Activated CD4-positive, alpha-beta T cell treated with anti-CD3 and anti-CD28 coated beads for 36 hours (primary cell): ENCODE measurements around the gene OR10D3. TPM values are rescaled to one million over a fixed set of nuclear protein-coding genes. Genes with fewer than 3 reads are reported as not detected.

Experiments used
- ATAC-seq: fragments of 200-7000 bp; cut with Tn5 transposase; one replicate; pipeline ENCODE4 v1.10.0; 2021; ENCODE audit warnings: mild to moderate bottlenecking, moderate library complexity
- CTCF ChIA-PET: fragments of 350-600 bp; sonication (Branson Sonifier 250); formaldehyde crosslinking; loops from one replicate; lab custom pipeline; 2021; ENCODE audit warnings: antibody characterized with exemption; lab: Charles Lee
- POLR2A ChIA-PET: fragments of 350-600 bp; sonication (Branson Sonifier 250); formaldehyde crosslinking; loops from one replicate; lab custom pipeline; 2021; ENCODE audit warnings: antibody characterized with exemption, inconsistent platforms; lab: Charles Lee
- DNase-seq: peaks from one replicate; pipeline ENCODE4 v3.0.0-alpha.2; 2020
- H3K27ac Mint-ChIP-seq: one replicate; pipeline ENCODE4 v1.8.0; 2021; ENCODE audit warnings: mixed read lengths
- H3K27me3 Mint-ChIP-seq: one replicate; pipeline ENCODE4 v1.8.0; 2021; ENCODE audit warnings: mixed read lengths
- H3K36me3 Mint-ChIP-seq: one replicate; pipeline ENCODE4 v1.8.0; 2021; ENCODE audit warnings: low read depth, mixed read lengths
- H3K4me1 Mint-ChIP-seq: one replicate; pipeline ENCODE4 v1.8.0; 2021; ENCODE audit warnings: mixed read lengths
- H3K4me3 Mint-ChIP-seq: one replicate; pipeline ENCODE4 v1.8.0; 2021; ENCODE audit warnings: mild to moderate bottlenecking, moderate library complexity, mixed read lengths
- H3K9me3 Mint-ChIP-seq: one replicate; pipeline ENCODE4 v1.8.0; 2021; ENCODE audit warnings: low read depth, mixed read lengths
- intact Hi-C, 2 experiments: fragments of 100-400 bp; cut with DNase I in 1 of 2; cut with micrococcal nuclease in 1 of 2; formaldehyde crosslinking; loops; one replicate each; pipeline versions ENCODE4 v1.14.2 to v1.15.1; 2022 to 2024; cut with DNase I, micrococcal nuclease
- total RNA-seq, 2 experiments: library from RNA; stranded (reverse); gene quantifications; one replicate each; pipeline ENCODE4 v1.2.3, GENCODE V29; 2021

OR10D3 gene
- total RNA-seq, 2 experiments from 2014 or later: not detected

DNA sequence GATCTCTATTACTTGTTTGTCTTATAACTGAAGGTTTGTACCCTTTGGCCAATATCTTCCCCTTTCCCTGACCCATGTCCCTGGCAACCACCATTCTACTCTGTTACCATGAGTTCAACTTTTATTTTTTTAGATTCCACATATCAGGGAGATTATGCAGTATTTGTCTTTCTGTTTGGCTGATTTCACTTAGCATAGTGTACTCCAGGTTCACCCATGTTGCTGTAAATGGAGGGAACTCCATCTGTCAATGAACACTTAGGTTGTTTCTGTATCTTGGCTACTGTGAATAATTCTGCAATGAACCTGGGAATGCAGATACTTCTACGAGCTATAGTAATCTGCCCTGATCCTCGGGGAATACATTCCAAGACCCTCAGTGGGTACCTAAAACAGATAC, 14.9 kb downstream of the OR10D3 start:
- ATAC-seq (no peak), DNase-seq (no peak)
- no peaks in the 10 kb centered on the region for H3K9me3 Mint-ChIP-seq
- H3K27me3 Mint-ChIP-seq: peaks cover 14% of the 10 kb centered on the region
- POLR2A ChIA-PET: no interaction called here
- CTCF ChIA-PET: interaction anchor here (1.4 to 1.6 kb wide), 3 partner anchors 14 to 129 kb away, joined by 4 to 10 read pairs (median 4); no protein-coding TSS in a partner anchor
- no peaks in the 10 kb centered on the region for H3K4me1 Mint-ChIP-seq
- no peaks in the 10 kb centered on the region for H3K36me3 Mint-ChIP-seq
- no peak overlapping the region for H3K4me3 Mint-ChIP-seq
- H3K27ac Mint-ChIP-seq: no peak overlapping the region
- intact Hi-C loops: no loop called here

DNA sequence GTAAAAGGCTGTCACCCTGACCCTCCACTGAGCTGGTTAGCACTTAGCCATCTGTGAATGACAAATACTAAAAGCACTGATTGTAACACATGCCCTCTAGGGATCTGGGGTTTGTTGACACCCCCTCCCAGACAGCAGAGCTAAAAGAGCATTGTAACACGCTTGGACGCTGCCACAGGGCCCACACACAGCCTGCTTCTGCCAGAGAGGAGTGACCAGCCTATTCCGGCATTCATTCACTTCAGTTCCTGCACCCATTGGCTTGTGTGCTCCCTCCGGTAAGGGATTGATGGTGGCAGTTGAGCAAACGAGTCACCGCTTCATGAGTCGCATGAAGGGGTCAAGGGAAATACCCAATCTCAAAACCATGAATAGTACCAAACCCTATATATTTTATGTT, 15.8 kb downstream of the OR10D3 start:
- no peaks in the 10 kb centered on the region for H3K36me3 Mint-ChIP-seq
- H3K9me3 Mint-ChIP-seq: no peaks in the 10 kb centered on the region
- ChIA-PET POLR2A (no interaction called here), CTCF (interaction anchor here (0.5 to 1.4 kb wide), 2 partner anchors 127 to 202 kb away, joined by 3 to 10 read pairs; no protein-coding TSS in a partner anchor)
- no peaks in the 10 kb centered on the region for H3K4me1 Mint-ChIP-seq
- DNase-seq (peak; percentile 27), ATAC-seq (no peak)
- intact Hi-C loops: no loop called here
- H3K27ac Mint-ChIP-seq: no peak overlapping the region
- peaks cover 11% of the 10 kb centered on the region for H3K27me3 Mint-ChIP-seq
- H3K4me3 Mint-ChIP-seq: no peak overlapping the region

DNA sequence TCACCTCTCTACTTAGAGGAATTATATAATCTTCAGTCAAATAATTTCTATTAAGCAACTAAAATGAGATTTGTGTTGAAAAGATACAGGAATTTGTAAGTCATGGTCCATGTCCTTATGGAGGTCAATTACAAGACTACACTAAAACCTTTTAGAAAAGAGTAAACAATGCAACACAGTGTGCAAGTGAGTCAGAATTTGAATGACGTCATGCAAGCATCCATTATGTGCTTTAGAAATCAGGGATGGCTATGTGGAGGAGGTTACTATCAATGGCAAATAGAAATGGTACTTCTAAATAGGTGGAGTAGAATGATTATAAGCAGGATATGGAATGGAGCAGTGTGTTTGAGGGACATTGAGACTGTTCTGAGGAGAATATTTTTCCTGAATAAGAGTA, 16.6 kb downstream of the OR10D3 start:
- ChIA-PET CTCF (no interaction called here), POLR2A (no interaction called here)
- Mint-ChIP-seq H3K27me3 (peaks cover 10% of the 10 kb centered on the region), H3K9me3 (no peaks in the 10 kb centered on the region), H3K4me3 (no peak overlapping the region), H3K4me1 (no peaks in the 10 kb centered on the region), H3K36me3 (no peaks in the 10 kb centered on the region), H3K27ac (no peak overlapping the region)
- no peak for DNase-seq
- no peak for ATAC-seq
- intact Hi-C loops: no loop called here

DNA sequence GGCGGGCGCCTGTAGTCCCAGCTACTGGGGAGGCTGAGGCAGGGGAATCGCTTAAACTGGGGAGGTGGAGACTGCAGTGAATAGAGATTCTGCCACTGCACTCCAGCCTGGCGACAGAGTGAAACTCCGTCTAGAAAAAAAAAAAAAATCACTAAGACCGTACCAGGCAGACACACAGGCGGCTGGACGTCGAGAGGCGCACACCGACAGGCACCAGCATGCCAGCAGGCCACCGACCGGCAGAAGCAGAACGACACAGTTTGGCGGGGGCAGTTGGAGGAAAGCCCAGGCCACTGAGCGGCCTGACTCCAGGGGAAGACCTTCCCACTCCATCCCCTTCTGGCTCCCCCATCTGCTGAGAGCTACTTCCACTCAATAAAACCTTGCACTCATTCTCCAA, 17.5 kb downstream of the OR10D3 start:
- ChIA-PET CTCF (no interaction called here), POLR2A (no interaction called here)
- DNase-seq (no peak), ATAC-seq (no peak)
- Mint-ChIP-seq H3K27me3 (peaks cover 7% of the 10 kb centered on the region), H3K4me3 (no peak overlapping the region), H3K27ac (no peak overlapping the region), H3K9me3 (no peaks in the 10 kb centered on the region), H3K36me3 (no peaks in the 10 kb centered on the region), H3K4me1 (no peaks in the 10 kb centered on the region)
- intact Hi-C loops: no loop called here

DNA sequence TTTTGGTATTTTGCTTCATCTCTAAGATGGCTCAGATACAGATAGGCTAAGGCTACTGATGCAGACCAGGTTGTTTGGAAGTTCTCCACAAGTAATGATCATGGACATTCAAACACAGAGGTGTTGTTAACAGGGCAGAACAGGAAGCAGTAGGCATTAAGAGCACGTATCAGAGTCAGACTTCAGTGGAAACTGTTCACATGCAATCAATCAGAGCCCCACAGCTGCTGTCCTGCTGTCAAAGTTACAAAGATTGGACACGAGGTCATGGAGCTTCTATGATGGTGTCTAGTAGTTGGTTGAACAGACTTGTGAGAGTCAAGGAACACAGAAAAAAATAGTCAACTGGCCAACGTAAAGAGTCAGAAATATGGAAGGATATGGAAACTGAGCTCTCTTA, 19.8 kb downstream of the OR10D3 start:
- ChIA-PET POLR2A (no interaction called here), CTCF (interaction anchor here (1.1 kb wide), 1 partner anchor 10 kb away, joined by 3 read pairs; no protein-coding TSS in a partner anchor)
- no peak for ATAC-seq

DNA sequence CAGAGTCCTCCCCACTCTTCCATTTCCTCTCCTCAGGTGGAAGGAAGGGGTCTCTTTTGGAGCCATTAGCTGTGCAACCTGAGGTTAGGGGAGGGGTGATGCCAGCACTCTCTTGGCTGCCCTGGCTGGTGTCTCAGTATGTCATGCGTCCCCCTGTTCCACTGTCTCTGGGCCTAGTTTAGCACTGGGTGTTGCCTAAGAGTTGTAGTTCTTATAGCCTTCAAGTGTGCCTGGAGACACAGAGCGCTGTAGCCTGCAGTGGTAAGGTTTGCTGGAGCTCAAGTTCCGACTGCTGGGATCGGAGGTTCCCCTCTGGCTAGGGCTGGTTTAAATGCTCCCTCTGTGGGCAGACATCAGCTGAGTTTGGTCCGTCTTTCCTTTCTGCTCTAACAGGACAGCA, 20.9 kb downstream of the OR10D3 start:
- intact Hi-C loops: no loop called here
- ATAC-seq: no peak
- Mint-ChIP-seq H3K9me3 (no peaks in the 10 kb centered on the region), H3K27ac (no peak overlapping the region), H3K27me3 (peaks cover 3% of the 10 kb centered on the region), H3K4me1 (no peaks in the 10 kb centered on the region), H3K4me3 (no peak overlapping the region), H3K36me3 (no peaks in the 10 kb centered on the region)
- CTCF ChIA-PET: interaction anchor here (0.6 to 1.1 kb wide), 2 partner anchors 9 to 11 kb away, joined by 3 read pairs; no protein-coding TSS in a partner anchor
- DNase-seq: no peak
- POLR2A ChIA-PET: no interaction called here

More for the DNA sequence above, 19.8 kb downstream of the OR10D3 start:
- Mint-ChIP-seq H3K9me3 (no peaks in the 10 kb centered on the region), H3K4me3 (no peak overlapping the region), H3K27ac (no peak overlapping the region), H3K4me1 (no peaks in the 10 kb centered on the region), H3K36me3 (no peaks in the 10 kb centered on the region), H3K27me3 (peaks cover 7% of the 10 kb centered on the region)
- no peak for DNase-seq
- intact Hi-C loops: no loop called here

DNA sequence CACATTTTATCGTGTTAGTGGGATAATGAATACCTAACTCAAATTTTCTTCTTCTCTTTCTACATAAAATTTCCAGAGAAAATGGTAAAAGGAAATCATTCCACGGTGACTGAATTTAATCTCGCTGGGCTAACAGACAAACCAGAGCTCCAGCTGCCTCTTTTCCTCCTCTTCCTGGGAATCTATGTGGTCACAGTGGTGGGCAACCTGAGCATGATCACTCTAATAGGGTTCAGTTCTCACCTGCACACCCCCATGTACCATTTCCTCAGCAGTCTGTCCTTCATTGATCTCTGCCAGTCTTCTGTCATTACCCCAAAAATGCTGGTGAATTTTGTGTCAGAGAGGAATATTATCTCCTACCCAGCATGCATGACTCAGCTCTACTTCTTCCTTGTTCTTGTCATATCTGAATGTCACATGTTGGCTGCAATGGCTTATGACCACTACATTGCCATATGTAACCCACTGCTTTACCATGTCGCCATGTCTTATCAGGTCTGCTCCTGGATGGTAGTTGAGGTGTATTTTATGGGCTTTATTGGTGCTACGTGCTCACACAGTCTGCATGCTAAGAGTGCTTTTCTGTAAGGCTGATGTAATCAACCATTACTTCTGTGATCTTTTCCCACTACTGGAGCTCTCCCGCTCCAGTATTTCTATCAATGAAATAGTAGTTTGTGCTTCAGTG, 24.1 kb downstream of the OR10D3 start:
- Mint-ChIP-seq H3K4me3 (no peak overlapping the region), H3K4me1 (no peaks in the 10 kb centered on the region), H3K27ac (no peak overlapping the region), H3K27me3 (peaks cover 2% of the 10 kb centered on the region), H3K36me3 (no peaks in the 10 kb centered on the region), H3K9me3 (no peaks in the 10 kb centered on the region)
- ChIA-PET POLR2A (no interaction called here), CTCF (no interaction called here)
- intact Hi-C loops: loop anchor here in 1 of 2 experiments (1.0 kb wide), 1 partner anchor 18 kb away; no protein-coding TSS in a partner anchor
- DNase-seq: no peak
- ATAC-seq: no peak

DNA sequence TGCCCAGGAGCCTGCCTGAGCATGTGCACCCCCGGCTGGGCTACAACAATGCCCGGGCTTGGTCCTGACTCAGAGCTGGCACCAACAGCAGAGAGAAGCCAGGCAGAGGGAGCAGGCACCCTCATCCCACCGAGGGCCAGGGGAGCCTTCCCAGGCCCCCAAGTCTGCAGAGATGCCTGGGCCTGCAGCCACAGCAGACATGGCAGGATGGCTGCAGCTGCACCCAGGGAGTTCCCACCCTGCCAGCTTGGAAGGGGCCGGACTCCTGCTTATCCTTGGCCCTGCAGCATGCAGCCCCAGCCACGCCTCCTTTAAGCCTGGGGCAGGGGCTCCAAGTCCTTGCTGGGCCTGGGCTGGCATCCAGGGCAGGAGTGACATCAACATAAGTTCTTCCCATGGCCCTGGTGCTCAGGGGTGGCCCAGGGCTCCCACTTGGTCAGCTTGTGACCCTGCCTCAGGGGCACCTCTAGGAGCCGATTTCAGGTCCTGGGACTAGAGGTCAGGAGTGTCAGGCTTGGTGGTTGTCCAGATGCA, 26.7 kb downstream of the OR10D3 start:
- Mint-ChIP-seq H3K9me3 (no peaks in the 10 kb centered on the region), H3K4me1 (no peaks in the 10 kb centered on the region), H3K36me3 (no peaks in the 10 kb centered on the region), H3K27me3 (peaks cover 5% of the 10 kb centered on the region), H3K27ac (no peak overlapping the region), H3K4me3 (no peak overlapping the region)
- DNase-seq: no peak
- intact Hi-C loops: no loop called here
- no peak for ATAC-seq
- ChIA-PET CTCF (interaction anchor here (0.7 kb wide), 1 partner anchor 17 kb away, joined by 3 read pairs; no protein-coding TSS in a partner anchor), POLR2A (no interaction called here)

DNA sequence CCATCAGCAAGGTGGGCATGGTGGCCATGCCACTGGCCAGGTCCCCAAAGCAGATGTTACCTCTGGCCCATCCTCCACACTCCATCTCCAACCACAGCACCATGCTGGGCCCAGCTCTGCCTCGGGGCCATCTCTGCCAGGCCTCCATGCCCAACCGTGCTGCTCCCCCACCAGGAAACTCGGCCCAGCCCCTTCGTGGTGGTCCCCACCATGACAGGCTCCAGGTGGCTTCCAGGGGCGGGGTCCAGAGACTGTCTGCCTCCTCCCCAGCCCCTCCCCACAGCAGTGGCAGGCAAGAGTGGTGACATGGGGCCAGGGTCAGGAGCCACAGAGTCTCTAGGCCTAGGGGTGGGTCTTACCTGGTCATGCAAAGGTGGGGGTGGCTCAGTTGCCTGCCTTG, 27.3 kb downstream of the OR10D3 start:
- Mint-ChIP-seq H3K9me3 (no peaks in the 10 kb centered on the region), H3K4me3 (no peak overlapping the region), H3K36me3 (no peaks in the 10 kb centered on the region), H3K27me3 (peaks cover 5% of the 10 kb centered on the region), H3K27ac (no peak overlapping the region), H3K4me1 (no peaks in the 10 kb centered on the region)
- POLR2A ChIA-PET: no interaction called here
- intact Hi-C loops: no loop called here
- ATAC-seq (no peak), DNase-seq (no peak)
- CTCF ChIA-PET: interaction anchor here (0.7 kb wide), 1 partner anchor 18 kb away, joined by 3 read pairs; no protein-coding TSS in a partner anchor

DNA sequence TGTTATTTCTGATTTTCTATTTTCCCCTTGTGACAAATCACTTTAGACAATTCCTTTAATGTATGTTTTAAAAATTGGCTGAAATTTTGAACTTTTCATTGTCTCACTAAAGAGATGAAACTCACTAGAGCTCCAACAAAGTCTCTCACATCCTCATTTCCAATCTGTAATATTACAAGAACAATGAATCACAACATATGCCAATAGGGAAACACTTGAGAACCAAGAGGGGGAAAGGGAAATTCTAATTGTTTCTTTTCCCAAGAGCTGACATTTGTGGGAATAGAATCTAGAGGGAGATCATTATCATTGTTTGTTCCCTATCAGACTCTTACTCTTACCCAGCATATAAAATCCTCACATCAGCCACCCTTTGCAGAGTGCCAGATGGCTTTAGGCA, 28.2 kb downstream of the OR10D3 start:
- peaks cover 4% of the 10 kb centered on the region for H3K27me3 Mint-ChIP-seq
- intact Hi-C loops: no loop called here
- ChIA-PET POLR2A (no interaction called here), CTCF (interaction anchor here (1.6 to 1.8 kb wide), 2 partner anchors 14 to 17 kb away, joined by 3 to 4 read pairs; no protein-coding TSS in a partner anchor)
- no peaks in the 10 kb centered on the region for H3K4me1 Mint-ChIP-seq
- DNase-seq (no peak), ATAC-seq (no peak)
- H3K36me3 Mint-ChIP-seq: no peaks in the 10 kb centered on the region
- H3K4me3 Mint-ChIP-seq: no peak overlapping the region
- H3K9me3 Mint-ChIP-seq: no peaks in the 10 kb centered on the region
- H3K27ac Mint-ChIP-seq: no peak overlapping the region

DNA sequence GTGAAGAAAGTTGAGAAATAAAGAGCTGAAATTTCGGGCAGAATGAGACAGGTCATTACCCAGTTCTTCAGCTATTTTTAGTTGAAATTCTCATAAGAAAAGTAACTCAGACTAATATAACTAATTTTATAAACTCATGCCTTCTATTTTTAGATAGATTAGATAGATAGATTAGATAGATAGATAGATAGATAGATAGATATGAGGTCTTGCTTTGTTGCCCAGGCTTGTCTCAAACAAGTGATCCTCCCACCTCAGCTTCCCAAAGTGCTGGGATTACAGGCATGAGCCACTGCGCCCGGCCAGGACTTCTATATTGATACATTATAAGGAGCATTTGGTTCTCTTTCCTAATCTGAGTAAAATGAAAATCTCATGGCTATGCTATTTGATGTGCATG, 30.9 kb downstream of the OR10D3 start:
- no peak for DNase-seq
- ChIA-PET CTCF (no interaction called here), POLR2A (no interaction called here)
- Mint-ChIP-seq H3K4me1 (no peaks in the 10 kb centered on the region), H3K4me3 (no peak overlapping the region), H3K36me3 (no peaks in the 10 kb centered on the region), H3K9me3 (no peaks in the 10 kb centered on the region), H3K27ac (no peak overlapping the region), H3K27me3 (peaks cover 4% of the 10 kb centered on the region)
- intact Hi-C loops: no loop called here
- ATAC-seq: no peak

DNA sequence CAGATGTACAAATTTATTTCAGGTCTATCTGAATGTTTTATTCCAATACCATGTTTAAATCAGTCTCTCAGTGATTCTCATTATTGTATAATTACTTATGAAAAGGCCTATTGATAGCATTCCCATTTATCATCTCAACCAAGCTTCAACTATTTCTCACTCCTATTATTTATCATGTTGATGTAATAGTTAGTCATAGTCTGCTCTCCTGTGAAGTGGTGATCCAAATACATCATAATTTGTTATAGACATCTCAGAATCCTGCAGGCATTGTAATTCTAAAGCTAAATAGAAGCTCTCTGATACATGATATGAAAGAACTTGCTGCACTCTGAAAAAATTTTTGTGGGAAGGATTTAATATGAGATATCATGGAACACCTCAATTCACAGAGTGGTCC, 36.0 kb downstream of the OR10D3 start:
- intact Hi-C loops: no loop called here
- DNase-seq (no peak), ATAC-seq (no peak)
- POLR2A ChIA-PET: no interaction called here
- Mint-ChIP-seq H3K9me3 (no peaks in the 10 kb centered on the region), H3K4me3 (no peak overlapping the region), H3K27ac (no peak overlapping the region), H3K27me3 (no peaks in the 10 kb centered on the region), H3K4me1 (no peaks in the 10 kb centered on the region), H3K36me3 (no peaks in the 10 kb centered on the region)
- CTCF ChIA-PET: no interaction called here
